ENCODE data around the gene ADGRL2.

The ADGRL2 gene

GRCh38 chr1:82001345-82001744 is 200.6 kb downstream of the ADGRL2 start:
- Histone ChIP-seq H3K4me1 (ENCODE audit: insufficient read depth, insufficient read length) (no peaks in the 10 kb centered on the region), H3K9ac (ENCODE audit: insufficient read length, low read depth) (no peak overlapping the region), H3K9me3 (ENCODE audit: insufficient read depth, low read length) (no peaks in the 10 kb centered on the region), H3K27me3 (ENCODE audit: insufficient read depth, insufficient read length) (no peaks in the 10 kb centered on the region), H3K4me3 (ENCODE audit: insufficient read length, low read depth) (no peak overlapping the region), H3K36me3 (ENCODE audit: insufficient read depth, insufficient read length, low read length) (no peaks in the 10 kb centered on the region)
- TF ChIP-seq SUZ12 (IDR thresholded peaks at IDR 0.05; ENCODE audit: extremely low read depth, insufficient read depth, insufficient read length) (no peak), YY1 (IDR thresholded peaks at IDR 0.05; ENCODE audit: insufficient read depth, insufficient read length) (no peak), ZNF274 (IDR thresholded peaks at IDR 0.05; ENCODE audit: low read depth, low read length) (no peak)
- no peak for DNase-seq (ENCODE audit: low read depth, low spot score)

GRCh38 chr1:82007804-82008203 is 207.1 kb downstream of the ADGRL2 start:
- Histone ChIP-seq H3K9ac (ENCODE audit: insufficient read length, low read depth) (no peak overlapping the region), H3K27me3 (ENCODE audit: insufficient read depth, insufficient read length) (no peaks in the 10 kb centered on the region), H3K36me3 (ENCODE audit: insufficient read depth, insufficient read length, low read length) (no peaks in the 10 kb centered on the region), H3K4me1 (ENCODE audit: insufficient read depth, insufficient read length) (no peaks in the 10 kb centered on the region), H3K4me3 (ENCODE audit: insufficient read length, low read depth) (no peak overlapping the region), H3K9me3 (ENCODE audit: insufficient read depth, low read length) (no peaks in the 10 kb centered on the region)
- DNase-seq (ENCODE audit: low read depth, low spot score): no peak
- TF ChIP-seq ZNF274 (IDR thresholded peaks at IDR 0.05; ENCODE audit: low read depth, low read length) (no peak), SUZ12 (IDR thresholded peaks at IDR 0.05; ENCODE audit: extremely low read depth, insufficient read depth, insufficient read length) (no peak), YY1 (IDR thresholded peaks at IDR 0.05; ENCODE audit: insufficient read depth, insufficient read length) (no peak)

GRCh38 chr1:82013702-82014101 is 213.0 kb downstream of the ADGRL2 start:
- TF ChIP-seq SUZ12 (IDR thresholded peaks at IDR 0.05; ENCODE audit: extremely low read depth, insufficient read depth, insufficient read length): no peak
- no peak for TF ChIP-seq YY1 (IDR thresholded peaks at IDR 0.05; ENCODE audit: insufficient read depth, insufficient read length)
- no peak for TF ChIP-seq ZNF274 (IDR thresholded peaks at IDR 0.05; ENCODE audit: low read depth, low read length)
- no peak overlapping the region for H3K4me3 ChIP-seq (ENCODE audit: insufficient read length, low read depth)
- no peaks in the 10 kb centered on the region for H3K36me3 ChIP-seq (ENCODE audit: insufficient read depth, insufficient read length, low read length)
- H3K9me3 ChIP-seq (ENCODE audit: insufficient read depth, low read length): no peaks in the 10 kb centered on the region
- H3K4me1 ChIP-seq (ENCODE audit: insufficient read depth, insufficient read length): no peaks in the 10 kb centered on the region
- no peak overlapping the region for H3K9ac ChIP-seq (ENCODE audit: insufficient read length, low read depth)
- no peak for DNase-seq (ENCODE audit: low read depth, low spot score)
- H3K27me3 ChIP-seq (ENCODE audit: insufficient read depth, insufficient read length): no peaks in the 10 kb centered on the region

DNA sequence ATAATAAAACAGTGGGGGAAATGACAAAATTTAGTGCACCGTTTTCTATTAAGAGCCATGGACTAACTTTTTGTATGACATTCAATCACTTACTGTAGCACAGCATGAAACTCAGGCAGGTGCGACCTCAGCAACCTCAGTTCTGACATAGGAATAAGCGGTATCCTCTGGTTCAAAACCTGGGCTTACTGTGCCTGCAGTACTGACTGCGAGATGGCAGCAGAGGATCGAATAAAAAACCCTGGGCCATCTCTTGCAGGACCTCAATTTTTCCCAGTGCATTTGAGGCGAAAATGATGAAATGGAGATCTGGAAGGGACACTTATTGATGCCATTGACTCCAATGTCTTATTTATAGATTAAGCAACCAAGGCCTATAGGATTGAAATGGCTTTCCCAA is 214.7 kb downstream of the ADGRL2 start:
- no peak for TF ChIP-seq ZNF274 (IDR thresholded peaks at IDR 0.05; ENCODE audit: low read depth, low read length)
- Histone ChIP-seq H3K36me3 (ENCODE audit: insufficient read depth, insufficient read length, low read length) (no peaks in the 10 kb centered on the region), H3K27me3 (ENCODE audit: insufficient read depth, insufficient read length) (no peaks in the 10 kb centered on the region), H3K9me3 (ENCODE audit: insufficient read depth, low read length) (no peaks in the 10 kb centered on the region), H3K4me1 (ENCODE audit: insufficient read depth, insufficient read length) (no peaks in the 10 kb centered on the region), H3K4me3 (ENCODE audit: insufficient read length, low read depth) (no peak overlapping the region), H3K9ac (ENCODE audit: insufficient read length, low read depth) (no peak overlapping the region)
- no peak for DNase-seq (ENCODE audit: low read depth, low spot score)

DNA sequence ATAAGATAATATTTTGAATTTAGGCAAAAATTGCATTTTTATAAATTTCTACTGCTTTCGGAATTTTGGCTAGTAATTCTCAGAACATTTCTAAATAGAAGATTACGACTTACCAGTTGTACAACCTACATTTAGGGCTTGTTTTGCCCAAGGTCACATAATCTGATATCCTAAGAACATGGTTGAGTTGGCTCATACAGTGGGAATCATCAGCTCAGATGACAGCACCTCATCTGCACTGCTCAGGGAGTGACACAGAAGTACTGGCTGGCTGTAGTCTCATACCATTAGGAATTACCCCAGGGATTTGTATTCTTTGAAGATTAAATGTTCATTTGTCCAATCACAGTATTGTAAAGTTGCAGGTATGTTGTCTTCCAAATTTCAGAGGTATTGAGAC is 217.6 kb downstream of the ADGRL2 start:
- Histone ChIP-seq H3K36me3 (ENCODE audit: insufficient read depth, insufficient read length, low read length) (no peaks in the 10 kb centered on the region), H3K4me3 (ENCODE audit: insufficient read length, low read depth) (no peak overlapping the region), H3K4me1 (ENCODE audit: insufficient read depth, insufficient read length) (no peaks in the 10 kb centered on the region), H3K9ac (ENCODE audit: insufficient read length, low read depth) (no peak overlapping the region), H3K27me3 (ENCODE audit: insufficient read depth, insufficient read length) (no peaks in the 10 kb centered on the region), H3K9me3 (ENCODE audit: insufficient read depth, low read length) (no peaks in the 10 kb centered on the region)
- DNase-seq (ENCODE audit: low read depth, low spot score): no peak
- no peak for TF ChIP-seq SUZ12 (IDR thresholded peaks at IDR 0.05; ENCODE audit: extremely low read depth, insufficient read depth, insufficient read length)
- TF ChIP-seq ZNF274 (IDR thresholded peaks at IDR 0.05; ENCODE audit: low read depth, low read length): no peak
- TF ChIP-seq YY1 (IDR thresholded peaks at IDR 0.05; ENCODE audit: insufficient read depth, insufficient read length): no peak

DNA sequence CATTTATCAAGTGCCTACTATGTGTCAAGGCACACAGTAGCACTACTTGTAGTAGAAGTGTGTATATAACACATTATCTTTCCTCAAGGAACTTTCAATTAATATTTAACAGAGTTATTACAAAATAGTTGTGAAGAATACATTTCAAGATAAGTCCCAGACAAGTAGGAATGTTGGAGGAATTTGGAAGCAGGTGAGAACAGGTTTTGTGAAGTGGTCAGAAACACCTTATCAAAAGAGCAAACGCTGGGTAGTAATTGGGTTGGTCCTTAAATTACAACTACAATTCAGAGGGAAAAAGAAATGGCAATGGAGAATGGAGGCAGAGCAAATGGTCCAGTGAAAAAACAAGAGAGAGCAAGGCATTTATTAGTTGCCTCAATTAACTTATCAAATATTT is 218.8 kb downstream of the ADGRL2 start:
- Histone ChIP-seq H3K27me3 (ENCODE audit: insufficient read depth, insufficient read length) (no peaks in the 10 kb centered on the region), H3K36me3 (ENCODE audit: insufficient read depth, insufficient read length, low read length) (no peaks in the 10 kb centered on the region), H3K9me3 (ENCODE audit: insufficient read depth, low read length) (no peaks in the 10 kb centered on the region), H3K4me3 (ENCODE audit: insufficient read length, low read depth) (no peak overlapping the region), H3K4me1 (ENCODE audit: insufficient read depth, insufficient read length) (no peaks in the 10 kb centered on the region), H3K9ac (ENCODE audit: insufficient read length, low read depth) (no peak overlapping the region)
- TF ChIP-seq YY1 (IDR thresholded peaks at IDR 0.05; ENCODE audit: insufficient read depth, insufficient read length) (no peak), ZNF274 (IDR thresholded peaks at IDR 0.05; ENCODE audit: low read depth, low read length) (no peak), SUZ12 (IDR thresholded peaks at IDR 0.05; ENCODE audit: extremely low read depth, insufficient read depth, insufficient read length) (no peak)
- no peak for DNase-seq (ENCODE audit: low read depth, low spot score)

DNA sequence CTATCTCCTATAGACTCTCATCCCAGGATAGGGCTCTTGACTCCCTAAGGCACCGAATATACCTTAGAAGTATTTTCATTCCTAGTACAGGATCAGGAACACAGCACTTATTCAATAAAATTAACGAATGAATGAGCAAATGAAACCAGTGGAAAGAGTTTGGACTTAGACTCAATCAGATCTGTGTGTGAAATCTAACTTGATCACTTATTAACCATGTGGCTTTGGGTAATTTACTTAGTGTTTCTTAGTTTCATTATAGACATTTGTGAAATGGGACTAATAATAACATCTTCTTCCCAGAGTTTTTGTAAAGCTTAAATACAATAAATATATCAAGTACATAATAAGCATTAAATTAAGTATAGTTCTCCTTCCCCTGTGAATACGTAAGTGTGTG is 230.1 kb downstream of the ADGRL2 start:
- TF ChIP-seq YY1 (IDR thresholded peaks at IDR 0.05; ENCODE audit: insufficient read depth, insufficient read length): no peak
- no peak for TF ChIP-seq ZNF274 (IDR thresholded peaks at IDR 0.05; ENCODE audit: low read depth, low read length)
- TF ChIP-seq SUZ12 (IDR thresholded peaks at IDR 0.05; ENCODE audit: extremely low read depth, insufficient read depth, insufficient read length): no peak
- no peak for DNase-seq (ENCODE audit: low read depth, low spot score)

DNA sequence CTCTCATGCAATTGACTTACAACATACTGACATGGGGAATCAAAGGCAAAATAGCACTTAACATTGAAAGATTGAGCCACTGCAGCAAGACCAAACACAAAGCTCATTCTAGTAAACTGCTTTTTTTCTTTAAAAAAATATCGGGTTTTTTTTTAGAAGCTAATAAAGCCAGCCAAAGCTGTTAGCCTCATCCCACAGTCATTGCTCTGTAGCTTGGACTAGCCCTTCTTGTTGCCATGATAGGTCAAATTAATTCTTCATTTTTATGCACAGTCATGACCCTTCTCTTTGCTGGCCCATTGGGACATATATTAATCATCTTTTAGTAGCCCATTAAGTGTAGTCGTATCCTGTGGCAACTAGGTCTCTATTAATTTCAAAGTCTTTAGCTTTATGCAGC is 231.3 kb downstream of the ADGRL2 start:
- Histone ChIP-seq H3K9ac (ENCODE audit: insufficient read length, low read depth) (no peak overlapping the region), H3K4me1 (ENCODE audit: insufficient read depth, insufficient read length) (no peaks in the 10 kb centered on the region), H3K9me3 (ENCODE audit: insufficient read depth, low read length) (no peaks in the 10 kb centered on the region), H3K4me3 (ENCODE audit: insufficient read length, low read depth) (no peak overlapping the region), H3K36me3 (ENCODE audit: insufficient read depth, insufficient read length, low read length) (no peaks in the 10 kb centered on the region), H3K27me3 (ENCODE audit: insufficient read depth, insufficient read length) (no peaks in the 10 kb centered on the region)
- TF ChIP-seq YY1 (IDR thresholded peaks at IDR 0.05; ENCODE audit: insufficient read depth, insufficient read length): no peak
- DNase-seq (ENCODE audit: low read depth, low spot score): no peak

More for the DNA sequence above, 230.1 kb downstream of the ADGRL2 start:
- Histone ChIP-seq H3K9me3 (ENCODE audit: insufficient read depth, low read length) (no peaks in the 10 kb centered on the region), H3K27me3 (ENCODE audit: insufficient read depth, insufficient read length) (no peaks in the 10 kb centered on the region), H3K36me3 (ENCODE audit: insufficient read depth, insufficient read length, low read length) (no peaks in the 10 kb centered on the region), H3K4me1 (ENCODE audit: insufficient read depth, insufficient read length) (no peaks in the 10 kb centered on the region), H3K9ac (ENCODE audit: insufficient read length, low read depth) (no peak overlapping the region), H3K4me3 (ENCODE audit: insufficient read length, low read depth) (no peak overlapping the region)

Data from NT2/D1 (cell line).